Stimulated activated CD8-positive, alpha-beta memory T cell treated with anti-CD3 and anti-CD28 coated beads, Interleukin-12 subunit alpha, Interleukin-12 subunit beta, amount 100 ng/mL, for 4 hours (primary cell): ENCODE data around the gene GCSAM.

Source experiments
- DNase-seq: peaks from one replicate; pipeline ENCODE4 v3.0.0-alpha.2; 2020; ENCODE audit warnings: low read depth

GCSAM gene

GRCh38 chr3:112104774-112105173 is 28.3 kb downstream of the GCSAM start:
- DNase-seq, result no peak

GRCh38 chr3:112101916-112102315 is 31.1 kb downstream of the GCSAM start:
- DNase-seq, result no peak

GRCh38 chr3:112097378-112097777 is 35.7 kb downstream of the GCSAM start:
- no peak for DNase-seq

GRCh38 chr3:112096176-112096575 is 36.9 kb downstream of the GCSAM start:
- no peak for DNase-seq

GRCh38 chr3:112095731-112096130 is 37.3 kb downstream of the GCSAM start:
- DNase-seq, result no peak

GRCh38 chr3:112093180-112093522 is 39.9 kb downstream of the GCSAM start:
- DNase-seq, result no peak

GRCh38 chr3:112092496-112093179 is 40.4 kb downstream of the GCSAM start:
- DNase-seq, result no peak

- DNase-seq, result no peak
Observed at GRCh38 chr3:112090887-112091586, 42.0 kb downstream of the GCSAM start.

- DNase-seq, result no peak
Observed at GRCh38 chr3:112089956-112090886, 42.8 kb downstream of the GCSAM start.

GRCh38 chr3:112088944-112089343 is 44.1 kb downstream of the GCSAM start:
- DNase-seq, result no peak

- no peak for DNase-seq
Observed at GRCh38 chr3:112087746-112088145, 45.3 kb downstream of the GCSAM start.

- no peak for DNase-seq
Observed at GRCh38 chr3:112086875-112087524, 46.0 kb downstream of the GCSAM start.

- DNase-seq, result peak; percentile 42
Observed at GRCh38 chr3:112086076-112086854, 46.8 kb downstream of the GCSAM start, which contains the start of gene C3orf52. C3orf52 (plus strand) TSS chr3:112086389; CDS start chr3:112086408, 19 bp downstream.

GRCh38 chr3:112085735-112086075 is 47.3 kb downstream of the GCSAM start:
- DNase-seq, result no peak

- no peak for DNase-seq
Observed at GRCh38 chr3:112084980-112085705, 47.9 kb downstream of the GCSAM start.

GRCh38 chr3:112083239-112083638 is 49.8 kb downstream of the GCSAM start:
- DNase-seq, result no peak

- DNase-seq, result no peak
Observed at GRCh38 chr3:112078125-112079083, 54.6 kb downstream of the GCSAM start.

- no peak for DNase-seq
Observed at GRCh38 chr3:112074616-112075497, 58.2 kb downstream of the GCSAM start.

GRCh38 chr3:112074006-112074405 is 59.0 kb downstream of the GCSAM start:
- no peak for DNase-seq
